Measurements from ENCODE around the gene TGFBR1.

DNA sequence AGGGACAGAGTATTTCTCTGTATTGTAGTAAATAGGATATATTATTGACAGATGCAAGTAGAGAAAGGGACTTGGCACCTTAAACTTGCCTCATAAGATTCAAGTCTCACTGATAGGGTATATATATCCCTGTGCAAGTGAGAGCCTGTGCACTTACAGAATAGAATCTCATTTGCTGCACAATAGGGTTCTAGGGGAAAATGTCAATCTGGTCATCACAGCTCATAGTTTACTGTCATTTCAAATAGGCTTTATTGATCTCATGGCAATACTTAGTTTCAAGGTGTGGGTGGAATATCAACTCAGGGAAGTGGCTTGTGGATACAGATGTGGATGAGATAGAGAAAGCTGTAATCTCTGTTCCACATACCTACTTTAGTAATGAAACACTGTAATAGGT lies 42.3 kb downstream of the TGFBR1 start:
- no peak for TF ChIP-seq POLR2A (IDR thresholded peaks at IDR 0.05)
- TF ChIP-seq, protein P1, sequence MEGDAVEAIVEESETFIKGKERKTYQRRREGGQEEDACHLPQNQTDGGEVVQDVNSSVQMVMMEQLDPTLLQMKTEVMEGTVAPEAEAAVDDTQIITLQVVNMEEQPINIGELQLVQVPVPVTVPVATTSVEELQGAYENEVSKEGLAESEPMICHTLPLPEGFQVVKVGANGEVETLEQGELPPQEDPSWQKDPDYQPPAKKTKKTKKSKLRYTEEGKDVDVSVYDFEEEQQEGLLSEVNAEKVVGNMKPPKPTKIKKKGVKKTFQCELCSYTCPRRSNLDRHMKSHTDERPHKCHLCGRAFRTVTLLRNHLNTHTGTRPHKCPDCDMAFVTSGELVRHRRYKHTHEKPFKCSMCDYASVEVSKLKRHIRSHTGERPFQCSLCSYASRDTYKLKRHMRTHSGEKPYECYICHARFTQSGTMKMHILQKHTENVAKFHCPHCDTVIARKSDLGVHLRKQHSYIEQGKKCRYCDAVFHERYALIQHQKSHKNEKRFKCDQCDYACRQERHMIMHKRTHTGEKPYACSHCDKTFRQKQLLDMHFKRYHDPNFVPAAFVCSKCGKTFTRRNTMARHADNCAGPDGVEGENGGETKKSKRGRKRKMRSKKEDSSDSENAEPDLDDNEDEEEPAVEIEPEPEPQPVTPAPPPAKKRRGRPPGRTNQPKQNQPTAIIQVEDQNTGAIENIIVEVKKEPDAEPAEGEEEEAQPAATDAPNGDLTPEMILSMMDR (IDR thresholded peaks at IDR 0.05) = no peak
- no peak for TF ChIP-seq POLR2AphosphoS5 (IDR thresholded peaks at IDR 0.05; ENCODE audit: insufficient read depth in 1 of 2, low read depth in 1 of 2)

Data from vagina (tissue), 2 donors.